Upper lobe of left lung (tissue), 6 donors: Measurements from ENCODE around the gene TMEM255A. TPM values are rescaled to one million over a fixed set of nuclear protein-coding genes. Genes with fewer than 3 reads are reported as not detected.

ENCODE experiments used
- ATAC-seq, 2 donors: fragments of 200-7000 bp; cut with Tn5 transposase; one replicate each; pipeline ENCODE4 v1.9.1; 2022; ENCODE audit warnings: mild to moderate bottlenecking in 2 of 2, moderate library complexity in 2 of 2; ENCODE audit not compliant: low FRiP score in 2 of 2
- DNase-seq, 2 donors: peaks; one replicate each; pipeline ENCODE4 v3.0.0-alpha.2; 2019 to 2020
- H3K27ac ChIP-seq, 4 donors: fragments of 200-600 bp; sonication (generic); one replicate each; pipeline ENCODE4 v1.5.1; 2016 to 2019
- H3K27me3 ChIP-seq, 4 donors: fragments of 200-600 bp; sonication (generic); one replicate each; pipeline ENCODE4 v1.5.1; 2017 to 2019
- H3K36me3 ChIP-seq, 4 donors: fragments of 200-600 bp; sonication (generic); one replicate each; pipeline ENCODE4 v1.5.1; 2016 to 2019
- H3K4me1 ChIP-seq, 4 donors: fragments of 200-600 bp; sonication (generic); one replicate each; pipeline ENCODE4 v1.5.1; 2018 to 2019
- H3K4me3 ChIP-seq, 4 donors: fragments of 200-600 bp; sonication (generic); one replicate each; pipeline ENCODE4 v1.5.1; 2017 to 2019; ENCODE audit warnings: mild to moderate bottlenecking in 2 of 4, moderate library complexity in 1 of 4
- H3K9me3 ChIP-seq, 4 donors: fragments of 200-600 bp; sonication (generic); one replicate each; pipeline ENCODE4 v1.5.1; 2018 to 2019
- CTCF ChIP-seq, 6 experiments: fragments of 450-650 bp in 4 of 6; fragments of 200-600 bp in 2 of 6; sonication (generic) in 2 of 6; IDR thresholded peaks; one replicate each; pipeline ENCODE4 v1.5.1; 2016 to 2019; ENCODE audit warnings: antibody characterized with exemption in 6 of 6
- EP300 ChIP-seq, 4 donors: sonication (generic); formaldehyde crosslinking; IDR thresholded peaks; one replicate each; pipeline ENCODE4 v1.5.1; 2017; ENCODE audit warnings: antibody characterized with exemption in 4 of 4, control low read depth in 2 of 4
- POLR2A ChIP-seq, 4 donors: fragments of 450-650 bp; IDR thresholded peaks; one replicate each; pipeline ENCODE4 v1.5.1; 2016 to 2017; ENCODE audit warnings: antibody characterized with exemption in 4 of 4, mild to moderate bottlenecking in 2 of 4
- POLR2AphosphoS5 ChIP-seq, 2 donors: sonication (generic); formaldehyde crosslinking; IDR thresholded peaks; one replicate each; pipeline ENCODE4 v1.5.1; 2017; ENCODE audit warnings: antibody characterized with exemption in 2 of 2
- WGBS, 2 donors: methylation state at CpG; one replicate each; pipeline ENCODE4 v1.1.5; 2017 to 2018; 5-methylcytosine and 5-hydroxymethylcytosine counted together
- total RNA-seq, 6 donors: library from RNA; depleted of rRNA in 4 of 6; stranded (reverse); fragments of >200 nt in 4 of 6; gene quantifications; one replicate each; pipeline versions ENCODE4 v1.1.0 to v1.2.1, GENCODE V29; 2016 to 2021
- donor health status: DM: no; HTN: no; CAD: no; lungs with moderate emphysema.
- donor health status: DM: no; HTN: yes; CAD: no; lungs with severe emphysema.

TMEM255A gene
- total RNA-seq, 6 donors from 2014 or later = 1.0 to 3.3 (median 1.6) TPM

- peak in 1 of 4 donors; percentile 20 for TF ChIP-seq POLR2A (IDR thresholded peaks at IDR 0.05)
- TF ChIP-seq POLR2AphosphoS5 (IDR thresholded peaks at IDR 0.05) = peak in 1 of 2 donors; percentile 26
- no peak for TF ChIP-seq EP300 (IDR thresholded peaks at IDR 0.05)
- TF ChIP-seq CTCF (IDR thresholded peaks at IDR 0.05) = peak; percentile 23 to 70 (median 46)
- DNase-seq = peak; percentile 75 to 84
- H3K4me1 ChIP-seq = peaks cover 9 to 26% (median 11%) of the 10 kb centered on the region in 4 donors
- no peak overlapping the region for H3K27ac ChIP-seq
- 3 to 45% methylated on average over 7 to 52 of the region's 52 CpGs for WGBS, 2 donors
- no peaks in the 10 kb centered on the region for H3K9me3 ChIP-seq
- ATAC-seq = peak; percentile 83 to 86
- peaks cover 0 to 4% (median 0%) of the 10 kb centered on the region in 4 donors for H3K27me3 ChIP-seq
- H3K4me3 ChIP-seq = peak overlapping the region in 3 of 4 donors; percentile 33 to 46 (median 41)
- no peaks in the 10 kb centered on the region for H3K36me3 ChIP-seq
Observed at GRCh38 chrX:120308959-120309872, 2.0 kb downstream of the TMEM255A start.

- no peaks in the 10 kb centered on the region for H3K9me3 ChIP-seq
- no peaks in the 10 kb centered on the region for H3K36me3 ChIP-seq
- no peak for TF ChIP-seq CTCF (IDR thresholded peaks at IDR 0.05)
- TF ChIP-seq POLR2A (IDR thresholded peaks at IDR 0.05) = no peak
- TF ChIP-seq POLR2AphosphoS5 (IDR thresholded peaks at IDR 0.05) = no peak
- TF ChIP-seq EP300 (IDR thresholded peaks at IDR 0.05) = no peak
- ATAC-seq = no peak
- DNase-seq = no peak
- no peak overlapping the region for H3K27ac ChIP-seq
- 38% methylated on average over 12 of the region's 12 CpGs; no CpG with 5 or more reads in 1 of the 2 donors for WGBS, 2 donors
- H3K27me3 ChIP-seq = peaks cover 0 to 4% (median 0%) of the 10 kb centered on the region in 4 donors
- H3K4me3 ChIP-seq = peak overlapping the region in 1 of 4 donors; percentile 33
- H3K4me1 ChIP-seq = peaks cover 9 to 26% (median 11%) of the 10 kb centered on the region in 4 donors
Observed at GRCh38 chrX:120308558-120308957, 2.7 kb downstream of the TMEM255A start.

GRCh38 chrX:120306630-120307029 is 4.6 kb downstream of the TMEM255A start:
- Histone ChIP-seq H3K36me3 (no peaks in the 10 kb centered on the region), H3K27ac (no peak overlapping the region), H3K4me3 (no peak overlapping the region), H3K9me3 (no peaks in the 10 kb centered on the region), H3K4me1 (peaks cover 9 to 26% (median 11%) of the 10 kb centered on the region in 4 donors), H3K27me3 (peaks cover 0 to 4% (median 0%) of the 10 kb centered on the region in 4 donors)
- ATAC-seq = no peak
- TF ChIP-seq CTCF (IDR thresholded peaks at IDR 0.05) (no peak), POLR2AphosphoS5 (IDR thresholded peaks at IDR 0.05) (no peak), POLR2A (IDR thresholded peaks at IDR 0.05) (no peak), EP300 (IDR thresholded peaks at IDR 0.05) (no peak)
- WGBS, 2 donors = 58 to 64% methylated on average over 2 of the region's 2 CpGs
- DNase-seq = no peak

- TF ChIP-seq POLR2AphosphoS5 (IDR thresholded peaks at IDR 0.05) (no peak), CTCF (IDR thresholded peaks at IDR 0.05) (no peak), POLR2A (IDR thresholded peaks at IDR 0.05) (no peak), EP300 (IDR thresholded peaks at IDR 0.05) (no peak)
- Histone ChIP-seq H3K36me3 (no peaks in the 10 kb centered on the region), H3K9me3 (no peaks in the 10 kb centered on the region), H3K4me3 (no peak overlapping the region), H3K27ac (no peak overlapping the region), H3K4me1 (peaks cover 4 to 18% (median 9%) of the 10 kb centered on the region in 4 donors), H3K27me3 (no peaks in the 10 kb centered on the region)
- no peak for DNase-seq
- 47 to 59% methylated on average over 11 of the region's 11 CpGs for WGBS, 2 donors
- ATAC-seq = no peak
Observed at GRCh38 chrX:120305531-120306141, 5.6 kb downstream of the TMEM255A start.
